Kidney epithelial cell (primary cell): ENCODE results near the gene KRT77. TPM values are rescaled to one million over a fixed set of nuclear protein-coding genes. Genes with fewer than 3 reads are reported as not detected.

Source experiments
- DNase-seq: peaks from one replicate; pipeline ENCODE4 v3.0.0-alpha.2; 2010; ENCODE audit warnings: low read depth
- H3K27me3 ChIP-seq: 2 replicates; pipeline ENCODE4 v1.6.0; 2011; ENCODE audit warnings: low read length; ENCODE audit not compliant: control insufficient read depth, insufficient read depth
- H3K36me3 ChIP-seq: 2 replicates; pipeline ENCODE4 v1.5.1; 2011; ENCODE audit warnings: low read length; ENCODE audit not compliant: control insufficient read depth, insufficient read depth
- H3K4me3 ChIP-seq: 2 replicates; pipeline ENCODE4 v1.5.1; 2011; ENCODE audit warnings: low read depth, mild to moderate bottlenecking, control low read depth, low read length
- total RNA-seq: library from RNA; depleted of rRNA; stranded (reverse); fragments of >200 nt; gene quantifications from 2 replicates; pipeline ENCODE4 v1.2.3, GENCODE V29; 2015
- TF ChIP-seq, protein P1 (sequence below): IDR thresholded peaks from 2 replicates; pipeline ENCODE4 v1.5.1; 2011; ENCODE audit warnings: mild to moderate bottlenecking, moderate library complexity, low read length, control low read depth, inconsistent platforms; ENCODE audit not compliant: insufficient read depth, poor library complexity, severe bottlenecking

The KRT77 gene
- total RNA-seq, 1 donor from 2014 or later = not detected

DNA sequence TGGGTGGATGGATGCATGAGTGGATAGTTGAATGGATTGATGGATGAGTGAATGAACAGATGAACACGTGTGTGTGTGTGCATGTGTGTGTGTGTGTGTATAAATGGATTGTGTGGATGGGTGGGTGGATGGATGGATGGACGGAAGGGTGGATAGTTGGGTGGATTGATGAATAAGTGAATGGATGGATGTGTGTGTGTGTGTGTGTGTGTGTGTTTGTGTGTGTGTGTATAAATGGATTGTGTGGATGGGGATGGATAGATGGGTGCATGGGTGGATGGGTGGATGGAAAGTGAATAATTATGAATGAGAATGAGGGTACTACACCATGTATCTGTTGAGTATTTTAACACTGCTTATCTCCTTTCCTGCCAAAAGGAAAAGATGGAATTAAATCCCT is 986 bp downstream of the KRT77 start:
- Histone ChIP-seq H3K27me3 (peaks cover 9% of the 10 kb centered on the region), H3K36me3 (no peaks in the 10 kb centered on the region), H3K4me3 (no peak overlapping the region)
- DNase-seq = no peak
- TF ChIP-seq, protein P1, sequence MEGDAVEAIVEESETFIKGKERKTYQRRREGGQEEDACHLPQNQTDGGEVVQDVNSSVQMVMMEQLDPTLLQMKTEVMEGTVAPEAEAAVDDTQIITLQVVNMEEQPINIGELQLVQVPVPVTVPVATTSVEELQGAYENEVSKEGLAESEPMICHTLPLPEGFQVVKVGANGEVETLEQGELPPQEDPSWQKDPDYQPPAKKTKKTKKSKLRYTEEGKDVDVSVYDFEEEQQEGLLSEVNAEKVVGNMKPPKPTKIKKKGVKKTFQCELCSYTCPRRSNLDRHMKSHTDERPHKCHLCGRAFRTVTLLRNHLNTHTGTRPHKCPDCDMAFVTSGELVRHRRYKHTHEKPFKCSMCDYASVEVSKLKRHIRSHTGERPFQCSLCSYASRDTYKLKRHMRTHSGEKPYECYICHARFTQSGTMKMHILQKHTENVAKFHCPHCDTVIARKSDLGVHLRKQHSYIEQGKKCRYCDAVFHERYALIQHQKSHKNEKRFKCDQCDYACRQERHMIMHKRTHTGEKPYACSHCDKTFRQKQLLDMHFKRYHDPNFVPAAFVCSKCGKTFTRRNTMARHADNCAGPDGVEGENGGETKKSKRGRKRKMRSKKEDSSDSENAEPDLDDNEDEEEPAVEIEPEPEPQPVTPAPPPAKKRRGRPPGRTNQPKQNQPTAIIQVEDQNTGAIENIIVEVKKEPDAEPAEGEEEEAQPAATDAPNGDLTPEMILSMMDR = no peak

DNA sequence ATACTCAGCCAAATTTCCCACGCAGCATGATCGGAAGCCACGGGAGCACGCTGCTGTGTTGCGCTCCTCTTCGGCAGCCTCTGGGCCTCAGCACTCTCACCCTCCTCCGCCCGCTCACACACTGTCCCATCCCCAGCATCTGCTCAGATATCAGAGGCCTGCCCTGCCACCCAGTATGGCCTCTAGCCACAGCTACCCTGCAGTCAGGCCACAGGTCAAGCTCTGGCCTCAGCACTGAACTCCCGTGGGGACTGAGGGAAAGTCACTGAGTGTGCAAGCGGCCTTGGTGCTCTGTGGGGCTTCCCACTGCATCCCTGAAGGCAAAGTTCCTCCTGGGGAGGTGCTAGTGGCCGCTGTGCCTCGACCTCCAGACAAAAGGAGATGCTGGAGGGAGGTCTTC is 2.0 kb downstream of the KRT77 start:
- Histone ChIP-seq H3K4me3 (no peak overlapping the region), H3K27me3 (peaks cover 10% of the 10 kb centered on the region), H3K36me3 (no peaks in the 10 kb centered on the region)
- TF ChIP-seq, protein P1 = no peak
- no peak for DNase-seq

DNA sequence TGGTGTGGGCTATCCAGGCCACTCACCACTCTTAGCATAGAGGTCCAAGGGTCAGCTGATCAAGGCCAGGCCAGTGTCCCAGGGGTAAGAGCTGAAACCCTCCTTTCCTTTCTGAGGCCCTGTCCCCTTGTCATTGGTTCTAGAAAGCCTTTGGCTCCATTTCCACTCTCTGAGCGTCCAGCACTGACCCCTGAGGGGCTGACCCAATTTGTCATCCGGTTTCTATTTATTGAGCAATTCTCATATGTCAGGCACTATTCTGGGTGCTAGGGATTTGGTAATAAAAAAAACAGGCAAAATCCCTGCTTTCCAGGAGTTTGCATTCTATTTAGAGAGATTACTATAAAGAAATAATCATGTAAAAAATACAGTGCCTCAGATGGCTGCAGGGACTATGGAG is 3.4 kb downstream of the KRT77 start:
- TF ChIP-seq, protein P1 = no peak
- Histone ChIP-seq H3K4me3 (no peak overlapping the region), H3K36me3 (no peaks in the 10 kb centered on the region), H3K27me3 (peaks cover 10% of the 10 kb centered on the region)
- DNase-seq = no peak

DNA sequence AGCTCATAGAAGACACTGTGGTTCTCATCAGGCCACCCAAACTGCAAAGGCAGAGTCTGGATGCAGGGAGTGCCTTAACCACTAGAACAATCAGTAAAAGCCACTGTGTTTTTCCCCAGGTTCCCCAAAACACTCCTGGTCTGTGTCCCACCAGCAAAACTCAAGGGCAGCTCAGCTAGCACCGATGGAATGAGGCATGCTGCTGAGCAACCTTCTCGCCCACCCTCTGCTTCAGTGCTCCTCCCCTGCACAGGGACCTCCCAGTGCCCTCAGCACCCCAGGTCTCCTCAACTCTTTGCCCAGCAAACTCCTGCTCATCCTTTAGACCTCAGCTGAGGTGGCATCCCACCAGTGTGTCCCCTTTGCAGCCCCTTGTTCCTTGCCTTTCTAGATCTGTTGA is 4.0 kb downstream of the KRT77 start:
- no peaks in the 10 kb centered on the region for H3K36me3 ChIP-seq
- no peak for DNase-seq
- no peak overlapping the region for H3K4me3 ChIP-seq
- peaks cover 10% of the 10 kb centered on the region for H3K27me3 ChIP-seq
- TF ChIP-seq, protein P1 = no peak

- no peak for DNase-seq
- Histone ChIP-seq H3K36me3 (no peaks in the 10 kb centered on the region), H3K4me3 (no peak overlapping the region), H3K27me3 (peaks cover 10% of the 10 kb centered on the region)
- TF ChIP-seq, protein P1 = no peak
Observed at GRCh38 chr12:52698651-52699340, 4.5 kb downstream of the KRT77 start.

- Histone ChIP-seq H3K4me3 (no peak overlapping the region), H3K27me3 (peaks cover 20% of the 10 kb centered on the region), H3K36me3 (no peaks in the 10 kb centered on the region)
- DNase-seq = no peak
- TF ChIP-seq, protein P1 = no peak
Observed at GRCh38 chr12:52697058-52697582, 6.2 kb downstream of the KRT77 start.
